ENCODE results near the gene STRIT1.

Gene STRIT1

GRCh38 chr3:155312781-155313180 lies 19.3 kb upstream of the STRIT1 start:
- TF ChIP-seq POLR2A (IDR thresholded peaks at IDR 0.05; ENCODE audit: low read depth, low read length) (no peak), TAF1 (IDR thresholded peaks at IDR 0.05; ENCODE audit: borderline replicate concordance, low read depth, low read length) (no peak), POLR2AphosphoS5 (IDR thresholded peaks at IDR 0.05; ENCODE audit: low read depth, low read length) (no peak)
- DNase-seq (ENCODE audit: insufficient read length) (no peak), FAIRE-seq (no peak)

GRCh38 chr3:155309581-155309980 lies 16.1 kb upstream of the STRIT1 start:
- FAIRE-seq (no peak), DNase-seq (ENCODE audit: insufficient read length) (no peak)
- TF ChIP-seq POLR2A (IDR thresholded peaks at IDR 0.05; ENCODE audit: low read depth, low read length) (no peak), TAF1 (IDR thresholded peaks at IDR 0.05; ENCODE audit: borderline replicate concordance, low read depth, low read length) (no peak), POLR2AphosphoS5 (IDR thresholded peaks at IDR 0.05; ENCODE audit: low read depth, low read length) (no peak)

- no peak for TF ChIP-seq TAF1 (IDR thresholded peaks at IDR 0.05; ENCODE audit: borderline replicate concordance, low read depth, low read length)
- TF ChIP-seq POLR2AphosphoS5 (IDR thresholded peaks at IDR 0.05; ENCODE audit: low read depth, low read length), result no peak
- no peak for TF ChIP-seq POLR2A (IDR thresholded peaks at IDR 0.05; ENCODE audit: low read depth, low read length)
- FAIRE-seq (no peak), DNase-seq (ENCODE audit: insufficient read length) (no peak)
Measured at GRCh38 chr3:155308831-155309230, 15.3 kb upstream of the STRIT1 start.

- TF ChIP-seq TAF1 (IDR thresholded peaks at IDR 0.05; ENCODE audit: borderline replicate concordance, low read depth, low read length) (no peak), POLR2AphosphoS5 (IDR thresholded peaks at IDR 0.05; ENCODE audit: low read depth, low read length) (no peak), POLR2A (IDR thresholded peaks at IDR 0.05; ENCODE audit: low read depth, low read length) (no peak)
- DNase-seq (ENCODE audit: insufficient read length) (no peak), FAIRE-seq (no peak)
Measured at GRCh38 chr3:155307183-155307582, 13.7 kb upstream of the STRIT1 start.

- DNase-seq (ENCODE audit: insufficient read length) (no peak), FAIRE-seq (no peak)
- TF ChIP-seq POLR2AphosphoS5 (IDR thresholded peaks at IDR 0.05; ENCODE audit: low read depth, low read length), result no peak
- no peak for TF ChIP-seq TAF1 (IDR thresholded peaks at IDR 0.05; ENCODE audit: borderline replicate concordance, low read depth, low read length)
- no peak for TF ChIP-seq POLR2A (IDR thresholded peaks at IDR 0.05; ENCODE audit: low read depth, low read length)
Measured at GRCh38 chr3:155304394-155304793, 10.9 kb upstream of the STRIT1 start.

GRCh38 chr3:155303540-155304097 lies 10.1 kb upstream of the STRIT1 start:
- TF ChIP-seq POLR2AphosphoS5 (IDR thresholded peaks at IDR 0.05; ENCODE audit: low read depth, low read length) (no peak), TAF1 (IDR thresholded peaks at IDR 0.05; ENCODE audit: borderline replicate concordance, low read depth, low read length) (no peak), POLR2A (IDR thresholded peaks at IDR 0.05; ENCODE audit: low read depth, low read length) (no peak)
- no peak for FAIRE-seq
- no peak for DNase-seq (ENCODE audit: insufficient read length)

- DNase-seq (ENCODE audit: insufficient read length) (no peak), FAIRE-seq (no peak)
Measured at GRCh38 chr3:155302891-155303290, 9.4 kb upstream of the STRIT1 start.

GRCh38 chr3:155302481-155302880 lies 9.0 kb upstream of the STRIT1 start:
- no peak for DNase-seq (ENCODE audit: insufficient read length)
- TF ChIP-seq POLR2A (IDR thresholded peaks at IDR 0.05; ENCODE audit: low read depth, low read length), result no peak
- TF ChIP-seq POLR2AphosphoS5 (IDR thresholded peaks at IDR 0.05; ENCODE audit: low read depth, low read length), result no peak
- no peak for TF ChIP-seq TAF1 (IDR thresholded peaks at IDR 0.05; ENCODE audit: borderline replicate concordance, low read depth, low read length)
- no peak for FAIRE-seq

More at GRCh38 chr3:155302891-155303290, 9.4 kb upstream of the STRIT1 start:
- TF ChIP-seq POLR2A (IDR thresholded peaks at IDR 0.05; ENCODE audit: low read depth, low read length) (no peak), TAF1 (IDR thresholded peaks at IDR 0.05; ENCODE audit: borderline replicate concordance, low read depth, low read length) (no peak), POLR2AphosphoS5 (IDR thresholded peaks at IDR 0.05; ENCODE audit: low read depth, low read length) (no peak)

- FAIRE-seq (no peak), DNase-seq (ENCODE audit: insufficient read length) (no peak)
- TF ChIP-seq POLR2AphosphoS5 (IDR thresholded peaks at IDR 0.05; ENCODE audit: low read depth, low read length) (no peak), POLR2A (IDR thresholded peaks at IDR 0.05; ENCODE audit: low read depth, low read length) (no peak), TAF1 (IDR thresholded peaks at IDR 0.05; ENCODE audit: borderline replicate concordance, low read depth, low read length) (no peak)
Measured at GRCh38 chr3:155297100-155297499, 3.6 kb upstream of the STRIT1 start.

- no peak for FAIRE-seq
- DNase-seq (ENCODE audit: insufficient read length), result no peak
Measured at GRCh38 chr3:155296413-155296812, 2.9 kb upstream of the STRIT1 start.

GRCh38 chr3:155292693-155293092 lies 790 bp downstream of the STRIT1 start:
- DNase-seq (ENCODE audit: insufficient read length) (no peak), FAIRE-seq (no peak)
- TF ChIP-seq POLR2A (IDR thresholded peaks at IDR 0.05; ENCODE audit: low read depth, low read length) (no peak), TAF1 (IDR thresholded peaks at IDR 0.05; ENCODE audit: borderline replicate concordance, low read depth, low read length) (no peak), POLR2AphosphoS5 (IDR thresholded peaks at IDR 0.05; ENCODE audit: low read depth, low read length) (no peak)

More at GRCh38 chr3:155296413-155296812, 2.9 kb upstream of the STRIT1 start:
- TF ChIP-seq TAF1 (IDR thresholded peaks at IDR 0.05; ENCODE audit: borderline replicate concordance, low read depth, low read length) (no peak), POLR2A (IDR thresholded peaks at IDR 0.05; ENCODE audit: low read depth, low read length) (no peak), POLR2AphosphoS5 (IDR thresholded peaks at IDR 0.05; ENCODE audit: low read depth, low read length) (no peak)

- FAIRE-seq (no peak), DNase-seq (ENCODE audit: insufficient read length) (no peak)
- TF ChIP-seq POLR2A (IDR thresholded peaks at IDR 0.05; ENCODE audit: low read depth, low read length) (no peak), POLR2AphosphoS5 (IDR thresholded peaks at IDR 0.05; ENCODE audit: low read depth, low read length) (no peak), TAF1 (IDR thresholded peaks at IDR 0.05; ENCODE audit: borderline replicate concordance, low read depth, low read length) (no peak)
Measured at GRCh38 chr3:155292133-155292532, 1.4 kb downstream of the STRIT1 start.
